Choroid plexus epithelial cell (primary cell): ENCODE data around the gene EPG5.
A peak's percentile ranks its signal among the peaks of the same experiment; 100 is the strongest.

Experiments used
- DNase-seq: peaks from one replicate; pipeline ENCODE4 v3.0.0-alpha.2; 2010; ENCODE audit warnings: low read depth
- H3K4me3 ChIP-seq: 2 replicates; pipeline ENCODE4 v1.5.1; 2011; ENCODE audit warnings: low read depth, mild to moderate bottlenecking, control low read depth, low read length, moderate library complexity
- TF ChIP-seq, protein P1 (sequence below): conservative IDR thresholded peaks from 2 replicates; pipeline ENCODE4 v1.5.1; 2011; ENCODE audit warnings: low read depth, mild to moderate bottlenecking, control low read depth, inconsistent platforms, low read length, moderate library complexity

The EPG5 gene

DNA sequence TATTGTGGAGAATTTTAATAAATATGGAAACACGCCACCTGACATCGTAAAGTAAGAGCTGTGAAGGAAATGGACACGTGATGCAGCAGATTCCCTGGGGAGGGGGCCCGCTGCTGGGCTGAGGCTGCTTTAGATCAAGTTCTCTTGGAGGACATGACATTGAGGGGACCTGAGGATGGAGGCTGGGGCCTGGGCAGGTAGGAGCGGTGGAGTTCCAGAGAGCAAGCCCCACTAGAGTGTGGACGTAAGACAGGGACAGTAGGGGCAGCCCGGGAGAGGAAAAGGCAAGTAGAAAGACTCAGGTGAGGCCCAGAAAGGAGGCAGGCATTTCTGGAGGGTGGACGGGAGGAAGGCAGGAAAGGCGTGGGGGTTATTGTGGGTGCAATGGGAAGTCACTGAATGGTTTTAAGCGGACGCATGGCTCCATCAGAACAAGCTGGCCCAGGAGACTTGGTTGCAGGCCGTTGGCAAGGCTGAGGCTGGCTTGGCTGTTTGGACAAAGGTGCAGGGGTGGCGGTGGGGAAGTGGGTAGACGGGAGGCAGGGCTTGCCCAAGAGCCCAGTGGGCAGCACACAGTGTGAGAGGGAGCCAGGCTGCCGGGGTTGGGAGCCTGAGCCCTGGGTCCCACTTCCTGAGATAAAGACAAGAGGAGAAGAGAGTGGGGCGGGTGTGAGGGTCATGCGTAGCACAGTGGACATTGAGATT is 125.9 kb downstream of the EPG5 start:
- no peak for DNase-seq
- TF ChIP-seq, protein P1, sequence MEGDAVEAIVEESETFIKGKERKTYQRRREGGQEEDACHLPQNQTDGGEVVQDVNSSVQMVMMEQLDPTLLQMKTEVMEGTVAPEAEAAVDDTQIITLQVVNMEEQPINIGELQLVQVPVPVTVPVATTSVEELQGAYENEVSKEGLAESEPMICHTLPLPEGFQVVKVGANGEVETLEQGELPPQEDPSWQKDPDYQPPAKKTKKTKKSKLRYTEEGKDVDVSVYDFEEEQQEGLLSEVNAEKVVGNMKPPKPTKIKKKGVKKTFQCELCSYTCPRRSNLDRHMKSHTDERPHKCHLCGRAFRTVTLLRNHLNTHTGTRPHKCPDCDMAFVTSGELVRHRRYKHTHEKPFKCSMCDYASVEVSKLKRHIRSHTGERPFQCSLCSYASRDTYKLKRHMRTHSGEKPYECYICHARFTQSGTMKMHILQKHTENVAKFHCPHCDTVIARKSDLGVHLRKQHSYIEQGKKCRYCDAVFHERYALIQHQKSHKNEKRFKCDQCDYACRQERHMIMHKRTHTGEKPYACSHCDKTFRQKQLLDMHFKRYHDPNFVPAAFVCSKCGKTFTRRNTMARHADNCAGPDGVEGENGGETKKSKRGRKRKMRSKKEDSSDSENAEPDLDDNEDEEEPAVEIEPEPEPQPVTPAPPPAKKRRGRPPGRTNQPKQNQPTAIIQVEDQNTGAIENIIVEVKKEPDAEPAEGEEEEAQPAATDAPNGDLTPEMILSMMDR, result no peak

DNA sequence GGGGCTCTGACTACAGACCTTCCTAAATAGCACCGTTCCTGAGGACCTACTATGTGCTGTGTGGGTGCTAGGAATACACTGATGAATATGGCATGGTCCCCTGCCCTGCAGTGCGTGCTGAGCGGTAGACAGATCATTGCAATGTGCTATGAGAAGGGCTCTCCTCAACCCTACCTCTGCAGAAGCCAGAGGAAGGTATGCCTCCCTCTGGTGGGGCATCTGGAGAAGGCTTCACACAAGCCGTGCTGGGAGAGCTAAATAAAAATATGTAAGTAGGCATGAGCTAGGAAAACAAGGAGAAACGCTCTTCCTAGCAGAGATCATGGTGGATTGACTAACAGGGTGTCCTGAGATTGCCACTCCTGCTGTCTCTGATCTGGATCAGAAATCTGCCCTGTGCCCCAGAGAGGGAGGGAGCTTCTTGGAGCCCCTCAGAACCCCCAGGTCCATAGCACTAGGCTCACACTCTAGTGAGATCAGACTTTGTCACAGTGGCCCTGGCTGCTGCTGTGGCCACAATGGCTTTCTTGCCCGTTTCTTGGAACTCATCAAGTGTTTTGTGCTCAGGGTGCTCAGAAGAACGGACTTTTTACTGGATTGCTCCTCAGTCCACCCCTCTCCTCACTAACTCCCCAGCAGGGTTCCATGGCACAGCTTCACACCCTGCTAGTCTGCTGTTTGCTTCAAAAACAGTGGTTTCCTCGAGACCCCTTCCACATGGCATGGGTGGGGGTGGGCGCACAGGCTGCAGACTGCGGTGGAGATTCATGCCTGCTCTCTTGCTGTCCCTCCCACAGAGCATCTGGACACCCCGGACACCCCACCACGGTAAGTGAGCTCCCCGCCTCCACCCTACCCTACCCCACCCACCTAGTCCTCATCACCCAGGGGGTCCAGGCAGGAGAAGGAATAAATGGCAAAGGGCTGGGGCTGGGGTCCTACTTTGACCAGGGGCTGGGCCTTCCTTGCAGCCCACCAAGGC is 127.4 kb downstream of the EPG5 start:
- DNase-seq, result peak; percentile 92
- no peak overlapping the region for H3K4me3 ChIP-seq
- TF ChIP-seq, protein P1, result peak; percentile 96

More for the DNA sequence above, 125.9 kb downstream of the EPG5 start:
- H3K4me3 ChIP-seq, result no peak overlapping the region

DNA sequence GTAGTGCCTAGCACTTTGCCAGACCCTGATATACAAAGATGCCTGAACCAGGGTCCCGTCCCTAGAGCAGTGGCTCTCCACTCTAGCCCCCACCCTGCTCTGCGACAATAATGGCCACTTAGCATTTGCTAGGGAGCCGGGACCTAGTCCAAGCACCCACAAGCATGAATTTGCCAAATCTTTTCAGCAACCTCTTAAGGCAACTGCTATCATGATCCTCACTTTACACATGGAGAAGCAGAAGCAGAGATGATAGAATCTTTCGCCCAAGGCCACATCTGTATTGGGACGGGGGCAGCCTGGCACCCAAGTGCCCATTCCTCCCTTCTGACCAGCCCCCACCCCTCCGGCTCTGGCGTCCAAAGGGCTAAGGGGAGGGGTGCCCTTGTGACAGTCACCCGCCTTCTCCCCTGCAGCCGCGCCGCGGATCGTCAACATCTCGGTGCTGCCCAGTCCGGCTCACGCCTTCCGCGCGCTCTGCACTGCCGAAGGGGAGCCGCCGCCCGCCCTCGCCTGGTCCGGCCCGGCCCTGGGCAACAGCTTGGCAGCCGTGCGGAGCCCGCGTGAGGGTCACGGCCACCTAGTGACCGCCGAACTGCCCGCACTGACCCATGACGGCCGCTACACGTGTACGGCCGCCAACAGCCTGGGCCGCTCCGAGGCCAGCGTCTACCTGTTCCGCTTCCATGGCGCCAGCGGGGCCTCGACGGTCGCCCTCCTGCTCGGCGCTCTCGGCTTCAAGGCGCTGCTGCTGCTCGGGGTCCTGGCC is 128.6 kb downstream of the EPG5 start:
- H3K4me3 ChIP-seq, result peak overlapping the region; percentile 18

DNA sequence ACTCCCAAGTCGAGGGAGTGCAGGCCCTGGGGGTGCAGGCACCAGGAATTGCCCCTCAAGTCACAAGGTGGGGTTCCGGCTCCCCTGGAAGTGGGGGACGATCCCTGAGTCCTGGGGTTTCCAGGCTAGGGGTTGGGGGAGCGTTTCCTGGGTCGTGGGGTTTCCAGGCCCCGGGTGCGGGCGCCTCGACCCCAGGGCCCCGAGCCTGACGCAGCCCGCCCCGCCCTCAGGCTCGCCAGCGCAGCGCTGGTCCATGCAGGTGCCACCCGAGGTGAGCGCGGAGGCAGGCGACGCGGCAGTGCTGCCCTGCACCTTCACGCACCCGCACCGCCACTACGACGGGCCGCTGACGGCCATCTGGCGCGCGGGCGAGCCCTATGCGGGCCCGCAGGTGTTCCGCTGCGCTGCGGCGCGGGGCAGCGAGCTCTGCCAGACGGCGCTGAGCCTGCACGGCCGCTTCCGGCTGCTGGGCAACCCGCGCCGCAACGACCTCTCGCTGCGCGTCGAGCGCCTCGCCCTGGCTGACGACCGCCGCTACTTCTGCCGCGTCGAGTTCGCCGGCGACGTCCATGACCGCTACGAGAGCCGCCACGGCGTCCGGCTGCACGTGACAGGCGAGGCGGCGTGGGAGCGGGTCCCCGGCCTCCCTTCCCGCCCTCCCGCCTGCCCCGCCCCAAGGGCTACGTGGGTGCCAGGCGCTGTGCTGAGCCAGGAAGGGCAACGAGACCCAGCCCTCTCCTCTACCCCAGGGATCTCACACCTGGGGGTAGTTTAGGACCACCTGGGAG is 129.7 kb downstream of the EPG5 start:
- DNase-seq, result peak; percentile 58
- H3K4me3 ChIP-seq, result peak overlapping the region; percentile 30
- TF ChIP-seq, protein P1, result peak; percentile 34

More for the DNA sequence above, 128.6 kb downstream of the EPG5 start:
- TF ChIP-seq, protein P1, result no peak
- DNase-seq, result no peak

DNA sequence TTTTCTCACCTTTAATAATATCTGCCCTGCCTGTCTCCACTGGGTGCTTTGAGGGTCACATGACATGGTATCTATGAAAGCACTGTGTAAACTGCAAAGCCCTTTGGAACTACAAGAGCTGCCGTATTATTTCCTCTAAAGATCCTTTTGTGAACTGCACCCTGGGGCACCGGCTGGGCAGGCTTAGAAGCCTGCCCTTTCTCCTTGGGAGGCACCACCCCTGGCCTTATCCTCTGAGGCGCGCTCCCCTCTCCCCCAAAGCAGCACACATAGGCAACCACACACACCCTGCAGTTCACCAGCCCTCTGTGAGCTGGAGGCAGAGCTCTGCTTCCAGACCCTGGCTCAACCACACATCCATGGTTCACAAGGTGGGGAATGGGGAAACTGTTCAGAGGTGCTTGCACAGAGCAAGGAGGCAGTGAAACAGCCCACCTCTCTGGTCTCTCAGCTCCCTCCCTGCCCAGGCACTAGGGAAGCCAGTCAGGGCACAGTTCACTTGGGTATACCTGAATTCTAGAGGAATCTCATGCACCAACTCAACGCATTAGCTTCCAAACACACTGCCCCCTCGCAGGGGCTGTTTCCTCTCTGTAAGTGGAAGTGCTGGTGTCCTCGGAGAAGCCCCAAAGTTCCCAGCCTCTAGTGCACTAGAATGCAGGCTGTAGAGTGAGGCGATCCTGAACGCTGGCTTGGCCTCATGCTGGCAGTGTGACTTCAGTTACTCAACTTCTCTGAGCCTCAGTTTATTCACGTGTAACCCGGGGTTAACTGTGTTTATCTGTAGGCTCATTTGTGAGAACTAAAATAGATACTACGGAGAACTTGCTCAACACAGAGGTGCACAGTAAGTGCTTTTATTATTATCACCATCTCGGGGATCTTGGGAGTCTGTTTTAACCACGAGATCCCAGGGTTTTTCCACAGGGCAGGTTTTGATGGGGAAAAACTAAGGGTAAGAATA is 130.6 kb downstream of the EPG5 start:
- DNase-seq, result no peak
- TF ChIP-seq, protein P1, result no peak
- no peak overlapping the region for H3K4me3 ChIP-seq
